ENCODE data around the gene CMTM8.
A peak's percentile ranks its signal among the peaks of the same experiment; 100 is the strongest.

The CMTM8 gene

GRCh38 chr3:32200490-32200889, 38.0 kb upstream of the CMTM8 start:
- no peak overlapping the region for H3K23ac ChIP-seq (ENCODE audit: low read length in 2 of 2)
- no peak overlapping the region for H3K27ac ChIP-seq (ENCODE audit: low read length, poor library complexity, severe bottlenecking)
- H3K4me2 ChIP-seq (ENCODE audit: low read length, poor library complexity, severe bottlenecking): no peak overlapping the region
- H3K4ac ChIP-seq (ENCODE audit: low read depth in 1 of 2, low read length in 2 of 2): no peak overlapping the region
- no peaks in the 10 kb centered on the region for H3K9me3 ChIP-seq (ENCODE audit: control insufficient read depth, low read length)
- H3K18ac ChIP-seq (ENCODE audit: low read depth in 1 of 2, low read length in 2 of 2): no peak overlapping the region
- no peak overlapping the region for H2BK12ac ChIP-seq (ENCODE audit: low read length in 2 of 2)
- no peaks in the 10 kb centered on the region for H3K4me1 ChIP-seq (ENCODE audit: control insufficient read depth, insufficient read depth, low read depth, low read length)
- no peak overlapping the region for H2AK5ac ChIP-seq (ENCODE audit: low read length, severe bottlenecking)
- 92% methylated on average over 7 of the region's 7 CpGs for WGBS
- H2BK15ac ChIP-seq (ENCODE audit: low read depth, poor library complexity, severe bottlenecking): no peak overlapping the region
- no peak overlapping the region for H3K9ac ChIP-seq (ENCODE audit: low read length)
- H3K4me3 ChIP-seq (ENCODE audit: insufficient read depth in 1 of 2, low read depth in 1 of 2, low read length in 2 of 2): peak overlapping the region in 1 of 2 experiments; percentile 46
- no peaks in the 10 kb centered on the region for H3K27me3 ChIP-seq (ENCODE audit: control insufficient read depth in 1 of 2, insufficient read depth in 1 of 2, low read length in 2 of 2)
- no peak overlapping the region for H4K8ac ChIP-seq (ENCODE audit: low read length)
- H3K14ac ChIP-seq (ENCODE audit: low read length in 2 of 2): no peak overlapping the region
- no peak overlapping the region for H4K91ac ChIP-seq (ENCODE audit: low read length)
- H3K79me1 ChIP-seq (replicated peaks; ENCODE audit: low read length, poor library complexity, severe bottlenecking): no peaks in the 10 kb centered on the region
- no peak overlapping the region for H2BK120ac ChIP-seq (ENCODE audit: low read depth, low read length)
- no peaks in the 10 kb centered on the region for H3K36me3 ChIP-seq (ENCODE audit: control insufficient read depth in 1 of 2, insufficient read depth in 2 of 2, low read depth in 1 of 2, low read length in 2 of 2)
- H2AFZ ChIP-seq (ENCODE audit: low read depth, low read length): no peak overlapping the region
- no peak overlapping the region for H2BK5ac ChIP-seq (ENCODE audit: low read depth, low read length, poor library complexity, severe bottlenecking)
- no peak for DNase-seq

- Histone ChIP-seq H3K79me1 (replicated peaks; ENCODE audit: low read length, poor library complexity, severe bottlenecking) (no peaks in the 10 kb centered on the region), H4K91ac (ENCODE audit: low read length) (no peak overlapping the region), H3K9me3 (ENCODE audit: control insufficient read depth, low read length) (no peaks in the 10 kb centered on the region), H3K4ac (ENCODE audit: low read depth in 1 of 2, low read length in 2 of 2) (no peak overlapping the region), H3K27ac (ENCODE audit: low read length, poor library complexity, severe bottlenecking) (no peak overlapping the region), H3K36me3 (ENCODE audit: control insufficient read depth in 1 of 2, insufficient read depth in 2 of 2, low read depth in 1 of 2, low read length in 2 of 2) (no peaks in the 10 kb centered on the region), H2BK120ac (ENCODE audit: low read depth, low read length) (no peak overlapping the region), H3K4me1 (ENCODE audit: control insufficient read depth, insufficient read depth, low read depth, low read length) (no peaks in the 10 kb centered on the region), H2AK5ac (ENCODE audit: low read length, severe bottlenecking) (no peak overlapping the region), H3K4me3 (ENCODE audit: insufficient read depth in 1 of 2, low read depth in 1 of 2, low read length in 2 of 2) (peak overlapping the region in 1 of 2 experiments; percentile 46), H4K8ac (ENCODE audit: low read length) (no peak overlapping the region), H2AFZ (ENCODE audit: low read depth, low read length) (no peak overlapping the region), H3K27me3 (ENCODE audit: control insufficient read depth in 1 of 2, insufficient read depth in 1 of 2, low read length in 2 of 2) (peaks cover 0 to under 1% of the 10 kb centered on the region in 2 experiments), H3K14ac (ENCODE audit: low read length in 2 of 2) (no peak overlapping the region), H3K9ac (ENCODE audit: low read length) (no peak overlapping the region), H3K18ac (ENCODE audit: low read depth in 1 of 2, low read length in 2 of 2) (no peak overlapping the region), H2BK5ac (ENCODE audit: low read depth, low read length, poor library complexity, severe bottlenecking) (no peak overlapping the region), H2BK12ac (ENCODE audit: low read length in 2 of 2) (no peak overlapping the region), H3K4me2 (ENCODE audit: low read length, poor library complexity, severe bottlenecking) (no peak overlapping the region), H2BK15ac (ENCODE audit: low read depth, poor library complexity, severe bottlenecking) (no peak overlapping the region), H3K23ac (ENCODE audit: low read length in 2 of 2) (no peak overlapping the region)
- whole genome bisulfite sequencing: 80% methylated on average over 10 of the region's 10 CpGs
- no peak for DNase-seq
Measured at GRCh38 chr3:32200992-32201758, 37.3 kb upstream of the CMTM8 start.

GRCh38 chr3:32202496-32202895, 36.0 kb upstream of the CMTM8 start:
- Histone ChIP-seq H2BK12ac (ENCODE audit: low read length in 2 of 2) (no peak overlapping the region), H2BK15ac (ENCODE audit: low read depth, poor library complexity, severe bottlenecking) (no peak overlapping the region), H4K8ac (ENCODE audit: low read length) (no peak overlapping the region), H3K27ac (ENCODE audit: low read length, poor library complexity, severe bottlenecking) (no peak overlapping the region), H3K9me3 (ENCODE audit: control insufficient read depth, low read length) (no peaks in the 10 kb centered on the region), H2AK5ac (ENCODE audit: low read length, severe bottlenecking) (no peak overlapping the region), H3K36me3 (ENCODE audit: control insufficient read depth in 1 of 2, insufficient read depth in 2 of 2, low read depth in 1 of 2, low read length in 2 of 2) (no peaks in the 10 kb centered on the region), H3K18ac (ENCODE audit: low read depth in 1 of 2, low read length in 2 of 2) (no peak overlapping the region), H3K23ac (ENCODE audit: low read length in 2 of 2) (no peak overlapping the region), H3K4ac (ENCODE audit: low read depth in 1 of 2, low read length in 2 of 2) (no peak overlapping the region), H3K14ac (ENCODE audit: low read length in 2 of 2) (no peak overlapping the region), H2AFZ (ENCODE audit: low read depth, low read length) (no peak overlapping the region), H2BK5ac (ENCODE audit: low read depth, low read length, poor library complexity, severe bottlenecking) (no peak overlapping the region), H2BK120ac (ENCODE audit: low read depth, low read length) (no peak overlapping the region), H3K4me1 (ENCODE audit: control insufficient read depth, insufficient read depth, low read depth, low read length) (no peaks in the 10 kb centered on the region), H3K79me1 (replicated peaks; ENCODE audit: low read length, poor library complexity, severe bottlenecking) (no peaks in the 10 kb centered on the region), H3K4me3 (ENCODE audit: insufficient read depth in 1 of 2, low read depth in 1 of 2, low read length in 2 of 2) (no peak overlapping the region), H3K27me3 (ENCODE audit: control insufficient read depth in 1 of 2, insufficient read depth in 1 of 2, low read length in 2 of 2) (peaks cover 0 to 5% of the 10 kb centered on the region in 2 experiments), H4K91ac (ENCODE audit: low read length) (no peak overlapping the region), H3K4me2 (ENCODE audit: low read length, poor library complexity, severe bottlenecking) (no peak overlapping the region), H3K9ac (ENCODE audit: low read length) (no peak overlapping the region)
- WGBS: 50% methylated on average over 1 of the region's 1 CpG
- no peak for DNase-seq

GRCh38 chr3:32203854-32204253, 34.6 kb upstream of the CMTM8 start:
- Histone ChIP-seq H3K18ac (ENCODE audit: low read depth in 1 of 2, low read length in 2 of 2) (no peak overlapping the region), H3K4me3 (ENCODE audit: insufficient read depth in 1 of 2, low read depth in 1 of 2, low read length in 2 of 2) (no peak overlapping the region), H3K36me3 (ENCODE audit: control insufficient read depth in 1 of 2, insufficient read depth in 2 of 2, low read depth in 1 of 2, low read length in 2 of 2) (no peaks in the 10 kb centered on the region), H3K9me3 (ENCODE audit: control insufficient read depth, low read length) (no peaks in the 10 kb centered on the region), H3K4ac (ENCODE audit: low read depth in 1 of 2, low read length in 2 of 2) (no peak overlapping the region), H2BK15ac (ENCODE audit: low read depth, poor library complexity, severe bottlenecking) (no peak overlapping the region), H3K9ac (ENCODE audit: low read length) (no peak overlapping the region), H2AFZ (ENCODE audit: low read depth, low read length) (no peak overlapping the region), H4K91ac (ENCODE audit: low read length) (no peak overlapping the region), H3K23ac (ENCODE audit: low read length in 2 of 2) (no peak overlapping the region), H2BK5ac (ENCODE audit: low read depth, low read length, poor library complexity, severe bottlenecking) (no peak overlapping the region), H3K27me3 (ENCODE audit: control insufficient read depth in 1 of 2, insufficient read depth in 1 of 2, low read length in 2 of 2) (peaks cover 0 to 5% of the 10 kb centered on the region in 2 experiments), H2AK5ac (ENCODE audit: low read length, severe bottlenecking) (no peak overlapping the region), H3K14ac (ENCODE audit: low read length in 2 of 2) (no peak overlapping the region), H3K79me1 (replicated peaks; ENCODE audit: low read length, poor library complexity, severe bottlenecking) (no peaks in the 10 kb centered on the region), H3K4me2 (ENCODE audit: low read length, poor library complexity, severe bottlenecking) (no peak overlapping the region), H3K27ac (ENCODE audit: low read length, poor library complexity, severe bottlenecking) (no peak overlapping the region), H3K4me1 (ENCODE audit: control insufficient read depth, insufficient read depth, low read depth, low read length) (no peaks in the 10 kb centered on the region), H2BK120ac (ENCODE audit: low read depth, low read length) (no peak overlapping the region), H4K8ac (ENCODE audit: low read length) (no peak overlapping the region), H2BK12ac (ENCODE audit: low read length in 2 of 2) (no peak overlapping the region)
- DNase-seq: no peak
